HCT116 (cell line): ENCODE measurements around the gene COX6B2. TPM values are rescaled to one million over a fixed set of nuclear protein-coding genes. Genes with fewer than 3 reads are reported as not detected.

Source experiments
- ATAC-seq: fragments of 200-7000 bp; cut with Tn5 transposase; 2 replicates; pipeline ENCODE4 v1.9.1; 2020; ENCODE audit warnings: mild to moderate bottlenecking, moderate library complexity
- BruUV-seq: library from RNA; stranded (reverse); fragments of 400-500 nt; replicated peaks from 2 replicates; lab custom pipeline; 2021; lab: Mats Ljungman, UMichigan
- CTCF ChIA-PET: fragments of 300-600 bp; sonication (Branson Sonifier 250); formaldehyde crosslinking; loops from one replicate; lab custom pipeline; 2021; ENCODE audit warnings: antibody characterized with exemption; lab: Charles Lee
- POLR2A ChIA-PET: fragments of 300-600, 350-600 bp; sonication (Branson Sonifier 250); formaldehyde crosslinking; loops from one replicate; lab custom pipeline; 2021; ENCODE audit warnings: antibody characterized with exemption; lab: Charles Lee
- RAD21 ChIA-PET, 2 experiments: fragments of 300-600 bp; sonication (Branson Sonifier 250); formaldehyde crosslinking; loops; one replicate each; lab custom pipeline; 2023; ENCODE audit warnings: low total read pairs in 2 of 2; ENCODE audit not compliant: uncharacterized antibody in 2 of 2, unreplicated experiment in 2 of 2, low non-redundant PET in 1 of 2; lab: Charles Lee
- DNase-seq: peaks from one replicate; pipeline ENCODE4 v3.0.0-alpha.2; 2010; ENCODE audit warnings: low read depth, low spot score
- H2AFZ ChIP-seq: fragments of 200-600 bp; shearing (Covaris generic), sonication (generic); 2 replicates; pipeline ENCODE4 v1.6.1; 2017; ENCODE audit warnings: low read depth, mixed run types, mixed read lengths, antibody characterized with exemption, low read length; ENCODE audit not compliant: poor library complexity, severe bottlenecking
- H3K27ac ChIP-seq: 2 replicates; pipeline ENCODE4 v1.5.1; 2012; ENCODE audit warnings: low read depth, low read length
- H3K27me3 ChIP-seq: fragments of 200-600 bp; sonication (generic); 2 replicates; pipeline ENCODE4 v1.6.1; 2016; ENCODE audit warnings: mixed run types, low read length, mixed read lengths; ENCODE audit not compliant: insufficient read depth
- H3K36me3 ChIP-seq, 2 experiments: fragments of 200-500 bp in 1 of 2; fragments of 200-600 bp in 1 of 2; sonication (Bioruptor generic) in 1 of 2; sonication (generic) in 1 of 2; 2 replicates each; pipeline versions ENCODE4 v1.5.1 to v1.6.1; 2014 to 2016; ENCODE audit warnings: low read length in 2 of 2, inconsistent platforms in 1 of 2, mixed read lengths in 1 of 2, mixed run types in 1 of 2; ENCODE audit not compliant: insufficient read depth in 2 of 2, control insufficient read depth in 1 of 2
- H3K4me1 ChIP-seq, 2 experiments: fragments of 200-600 bp in 1 of 2; sonication (generic) in 1 of 2; 2 replicates each; pipeline versions ENCODE4 v1.5.1 to v1.6.1; 2012 to 2017; ENCODE audit warnings: low read length in 2 of 2, inconsistent platforms in 1 of 2, mild to moderate bottlenecking in 1 of 2, mixed read lengths in 1 of 2, mixed run types in 1 of 2, moderate library complexity in 1 of 2; ENCODE audit not compliant: insufficient read depth in 2 of 2, control insufficient read depth in 1 of 2
- H3K4me2 ChIP-seq: fragments of 200-600 bp; sonication (generic); 2 replicates; pipeline ENCODE4 v1.6.1; 2017; ENCODE audit warnings: mixed run types, low read length, mixed read lengths
- H3K4me3 ChIP-seq, 2 experiments: fragments of 200-600 bp in 1 of 2; sonication (generic) in 1 of 2; replicated peaks in 1 of 2; 2 replicates each; pipeline ENCODE4 v1.5.1; 2011 to 2016; ENCODE audit warnings: low read length in 2 of 2, control low read depth in 1 of 2, low read depth in 1 of 2, mild to moderate bottlenecking in 1 of 2, mixed read lengths in 1 of 2, mixed run types in 1 of 2
- H3K79me2 ChIP-seq: fragments of 200-600 bp; sonication (generic); 2 replicates; pipeline ENCODE4 v1.6.1; 2017; ENCODE audit warnings: mild to moderate bottlenecking, mixed run types, low read length, moderate library complexity, mixed read lengths; ENCODE audit not compliant: insufficient read depth
- H3K9ac ChIP-seq: fragments of 200-600 bp; sonication (generic); 2 replicates; pipeline ENCODE4 v1.6.1; 2016; ENCODE audit warnings: low read length, mixed read lengths
- H3K9me2 ChIP-seq: fragments of 200-600 bp; sonication (generic), shearing (Covaris generic); 2 replicates; pipeline ENCODE4 v1.6.1; 2017; ENCODE audit warnings: mixed run types, mild to moderate bottlenecking, moderate library complexity; ENCODE audit not compliant: insufficient read depth
- H3K9me3 ChIP-seq, 2 experiments: fragments of 200-500 bp in 1 of 2; fragments of 200-600 bp in 1 of 2; sonication (Bioruptor generic) in 1 of 2; sonication (generic) in 1 of 2; 2 replicates each; pipeline ENCODE4 v1.6.1; 2014 to 2017; ENCODE audit warnings: low read length in 2 of 2, mixed read lengths in 2 of 2, inconsistent platforms in 1 of 2, low read depth in 1 of 2, mild to moderate bottlenecking in 1 of 2, mixed run types in 1 of 2, moderate library complexity in 1 of 2; ENCODE audit not compliant: control insufficient read depth in 1 of 2, insufficient read depth in 1 of 2
- H4K20me1 ChIP-seq: fragments of 200-600 bp; sonication (generic), shearing (Covaris generic); 2 replicates; pipeline ENCODE4 v1.6.1; 2017; ENCODE audit warnings: mixed run types, mild to moderate bottlenecking, moderate library complexity; ENCODE audit not compliant: insufficient read depth
- JUND ChIP-seq: IDR thresholded peaks from 2 replicates; pipeline ENCODE4 v1.6.1; 2012
- POLR2AphosphoS5 ChIP-seq: IDR thresholded peaks from 2 replicates; pipeline ENCODE4 v1.6.1; 2011; ENCODE audit warnings: mild to moderate bottlenecking, low read depth, low read length, moderate library complexity
- RAD21 ChIP-seq: IDR thresholded peaks from 2 replicates; pipeline ENCODE4 v1.6.1; 2012; ENCODE audit warnings: low read depth, mild to moderate bottlenecking
- SIN3A ChIP-seq: IDR thresholded peaks from 2 replicates; pipeline ENCODE4 v1.6.1; 2012; ENCODE audit warnings: low read depth
- SP1 ChIP-seq: IDR thresholded peaks from 2 replicates; pipeline ENCODE4 v1.6.1; 2012; ENCODE audit warnings: low read depth
- TCF7L2 ChIP-seq: IDR thresholded peaks from 2 replicates; pipeline ENCODE4 v1.7.0; 2011; ENCODE audit warnings: borderline replicate concordance, inconsistent platforms; ENCODE audit not compliant: insufficient read depth, insufficient read length; ENCODE audit errors: extremely low read depth
- ZFX ChIP-seq: fragments of 450-650 bp; IDR thresholded peaks from 2 replicates; pipeline ENCODE4 v1.6.1; 2017
- ZNF274 ChIP-seq: fragments of 200-500 bp; sonication (Bioruptor generic); IDR thresholded peaks from 2 replicates; pipeline ENCODE4 v1.6.1; 2014; ENCODE audit warnings: mild to moderate bottlenecking, low read depth, low read length, inconsistent platforms
- intact Hi-C: fragments of 100-400 bp; cut with micrococcal nuclease; formaldehyde crosslinking; loops from 2 replicates; pipeline ENCODE4 v1.10.0; 2022
- total RNA-seq: library from RNA; stranded (reverse); gene quantifications from one replicate; pipeline ENCODE4 v1.2.1, GENCODE V29; 2021; ENCODE audit not compliant: unreplicated experiment
- TF ChIP-seq, protein P1 (sequence below): IDR thresholded peaks from 2 replicates; pipeline ENCODE4 v1.6.1; 2012; ENCODE audit warnings: low read depth
- TF ChIP-seq, protein P2 (sequence below), 3 experiments: fragments of 200-600 bp in 1 of 3; sonication (generic) in 1 of 3; IDR thresholded peaks in 2 of 3; conservative IDR thresholded peaks in 1 of 3; 2 replicates each; pipeline ENCODE4 v1.5.1; 2012 to 2017; ENCODE audit warnings: low read depth in 2 of 3, low read length in 2 of 3, antibody characterized with exemption in 1 of 3, borderline replicate concordance in 1 of 3, control low read depth in 1 of 3, mild to moderate bottlenecking in 1 of 3, mixed read lengths in 1 of 3, mixed run types in 1 of 3, moderate library complexity in 1 of 3; ENCODE audit not compliant: insufficient read depth in 1 of 3

COX6B2 gene
- total RNA-seq, 1 experiment from 2014 or later: 2.4 TPM

DNA sequence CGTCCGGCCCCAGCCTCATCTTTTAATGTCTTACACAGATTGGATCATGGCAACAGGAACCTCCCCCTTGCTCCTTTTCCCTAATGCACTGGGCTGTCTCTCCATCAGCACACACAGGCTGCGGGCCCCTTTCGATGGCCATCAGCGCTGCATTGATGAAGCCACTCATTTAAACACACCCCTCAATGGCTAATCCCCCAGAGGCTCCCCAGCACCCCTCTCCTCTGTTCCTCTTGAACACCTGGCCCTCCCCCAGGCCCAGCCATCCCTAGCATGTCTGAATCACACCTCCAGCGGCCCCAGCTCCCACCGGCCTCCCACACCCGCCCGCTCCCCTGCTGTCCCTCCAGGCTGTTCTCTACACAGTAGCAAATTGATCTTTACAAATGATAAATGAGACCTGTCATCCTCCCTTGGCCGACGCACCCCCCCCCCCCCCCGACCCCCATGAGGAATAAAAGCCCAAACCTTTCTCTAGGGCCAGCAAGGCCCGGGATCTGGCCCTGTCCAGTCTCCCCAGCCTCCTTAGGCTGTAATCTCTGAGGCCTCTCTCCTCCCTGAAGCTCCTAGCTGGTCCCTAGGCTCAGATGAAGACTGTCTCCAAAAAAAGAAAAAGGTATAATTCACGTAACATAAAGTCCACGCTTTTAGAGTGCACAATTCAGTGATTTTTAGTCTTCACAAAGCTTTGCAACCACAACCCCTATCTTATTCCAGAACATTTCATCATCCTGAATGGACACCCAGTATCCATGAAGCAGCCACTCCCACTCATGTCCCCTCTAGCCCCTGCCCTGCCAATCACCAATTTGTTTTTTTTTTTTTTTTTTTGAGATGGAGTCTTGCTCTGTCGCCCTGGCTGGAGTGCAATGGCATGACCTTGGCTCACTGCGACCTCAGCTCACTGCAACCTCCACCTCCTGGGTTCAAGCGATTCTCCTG lies 38.6 kb upstream of the COX6B2 start:
- H3K4me3 ChIP-seq: no peak overlapping the region
- ChIA-PET CTCF (no interaction called here), POLR2A (interaction anchor here (0.6 to 2.8 kb wide), 5 partner anchors 9 to 20 kb away, joined by 3 to 17 read pairs (median 3); partner anchors contain the start of genes TMEM238 and UBE2S), RAD21 (no interaction called here)
- H3K36me3 ChIP-seq: peaks cover 9 to 21% of the 10 kb centered on the region in 2 experiments
- DNase-seq: no peak
- no TSS peak for BruUV-seq
- H3K9me2 ChIP-seq: no peaks in the 10 kb centered on the region
- H3K4me2 ChIP-seq: no peak overlapping the region
- H3K27ac ChIP-seq: no peak overlapping the region
- peaks cover 16% of the 10 kb centered on the region for H3K79me2 ChIP-seq
- peaks cover 5 to 37% of the 10 kb centered on the region in 2 experiments for H3K4me1 ChIP-seq
- no peak overlapping the region for H2AFZ ChIP-seq
- H4K20me1 ChIP-seq: peaks cover 31% of the 10 kb centered on the region; the same call in 1 of the 2 replicates
- TF ChIP-seq SP1: no peak
- TF ChIP-seq ZFX: no peak
- no peak for TF ChIP-seq POLR2AphosphoS5
- TF ChIP-seq, protein P1, sequence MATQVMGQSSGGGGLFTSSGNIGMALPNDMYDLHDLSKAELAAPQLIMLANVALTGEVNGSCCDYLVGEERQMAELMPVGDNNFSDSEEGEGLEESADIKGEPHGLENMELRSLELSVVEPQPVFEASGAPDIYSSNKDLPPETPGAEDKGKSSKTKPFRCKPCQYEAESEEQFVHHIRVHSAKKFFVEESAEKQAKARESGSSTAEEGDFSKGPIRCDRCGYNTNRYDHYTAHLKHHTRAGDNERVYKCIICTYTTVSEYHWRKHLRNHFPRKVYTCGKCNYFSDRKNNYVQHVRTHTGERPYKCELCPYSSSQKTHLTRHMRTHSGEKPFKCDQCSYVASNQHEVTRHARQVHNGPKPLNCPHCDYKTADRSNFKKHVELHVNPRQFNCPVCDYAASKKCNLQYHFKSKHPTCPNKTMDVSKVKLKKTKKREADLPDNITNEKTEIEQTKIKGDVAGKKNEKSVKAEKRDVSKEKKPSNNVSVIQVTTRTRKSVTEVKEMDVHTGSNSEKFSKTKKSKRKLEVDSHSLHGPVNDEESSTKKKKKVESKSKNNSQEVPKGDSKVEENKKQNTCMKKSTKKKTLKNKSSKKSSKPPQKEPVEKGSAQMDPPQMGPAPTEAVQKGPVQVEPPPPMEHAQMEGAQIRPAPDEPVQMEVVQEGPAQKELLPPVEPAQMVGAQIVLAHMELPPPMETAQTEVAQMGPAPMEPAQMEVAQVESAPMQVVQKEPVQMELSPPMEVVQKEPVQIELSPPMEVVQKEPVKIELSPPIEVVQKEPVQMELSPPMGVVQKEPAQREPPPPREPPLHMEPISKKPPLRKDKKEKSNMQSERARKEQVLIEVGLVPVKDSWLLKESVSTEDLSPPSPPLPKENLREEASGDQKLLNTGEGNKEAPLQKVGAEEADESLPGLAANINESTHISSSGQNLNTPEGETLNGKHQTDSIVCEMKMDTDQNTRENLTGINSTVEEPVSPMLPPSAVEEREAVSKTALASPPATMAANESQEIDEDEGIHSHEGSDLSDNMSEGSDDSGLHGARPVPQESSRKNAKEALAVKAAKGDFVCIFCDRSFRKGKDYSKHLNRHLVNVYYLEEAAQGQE: no peak
- no peak for TF ChIP-seq SIN3A
- no peak for TF ChIP-seq RAD21
- TF ChIP-seq, protein P2, sequence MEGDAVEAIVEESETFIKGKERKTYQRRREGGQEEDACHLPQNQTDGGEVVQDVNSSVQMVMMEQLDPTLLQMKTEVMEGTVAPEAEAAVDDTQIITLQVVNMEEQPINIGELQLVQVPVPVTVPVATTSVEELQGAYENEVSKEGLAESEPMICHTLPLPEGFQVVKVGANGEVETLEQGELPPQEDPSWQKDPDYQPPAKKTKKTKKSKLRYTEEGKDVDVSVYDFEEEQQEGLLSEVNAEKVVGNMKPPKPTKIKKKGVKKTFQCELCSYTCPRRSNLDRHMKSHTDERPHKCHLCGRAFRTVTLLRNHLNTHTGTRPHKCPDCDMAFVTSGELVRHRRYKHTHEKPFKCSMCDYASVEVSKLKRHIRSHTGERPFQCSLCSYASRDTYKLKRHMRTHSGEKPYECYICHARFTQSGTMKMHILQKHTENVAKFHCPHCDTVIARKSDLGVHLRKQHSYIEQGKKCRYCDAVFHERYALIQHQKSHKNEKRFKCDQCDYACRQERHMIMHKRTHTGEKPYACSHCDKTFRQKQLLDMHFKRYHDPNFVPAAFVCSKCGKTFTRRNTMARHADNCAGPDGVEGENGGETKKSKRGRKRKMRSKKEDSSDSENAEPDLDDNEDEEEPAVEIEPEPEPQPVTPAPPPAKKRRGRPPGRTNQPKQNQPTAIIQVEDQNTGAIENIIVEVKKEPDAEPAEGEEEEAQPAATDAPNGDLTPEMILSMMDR (IDR thresholded peaks at IDR 0.05 in 2 of 3, conservative IDR thresholded peaks at IDR 0.05 in 1 of 3; ENCODE audit: borderline replicate concordance in 1 of 3, insufficient read depth in 1 of 3, low read depth in 2 of 3, low read length in 2 of 3): no peak
- TF ChIP-seq TCF7L2: no peak
- no peak for TF ChIP-seq JUND
- no peak for TF ChIP-seq ZNF274
- H3K9me3 ChIP-seq: no peaks in the 10 kb centered on the region
- no peaks in the 10 kb centered on the region for H3K27me3 ChIP-seq
- no peak for ATAC-seq
- H3K9ac ChIP-seq: no peak overlapping the region
- intact Hi-C loops: no loop called here
